ENCODE data around the gene DOCK1.

DOCK1 gene

DNA sequence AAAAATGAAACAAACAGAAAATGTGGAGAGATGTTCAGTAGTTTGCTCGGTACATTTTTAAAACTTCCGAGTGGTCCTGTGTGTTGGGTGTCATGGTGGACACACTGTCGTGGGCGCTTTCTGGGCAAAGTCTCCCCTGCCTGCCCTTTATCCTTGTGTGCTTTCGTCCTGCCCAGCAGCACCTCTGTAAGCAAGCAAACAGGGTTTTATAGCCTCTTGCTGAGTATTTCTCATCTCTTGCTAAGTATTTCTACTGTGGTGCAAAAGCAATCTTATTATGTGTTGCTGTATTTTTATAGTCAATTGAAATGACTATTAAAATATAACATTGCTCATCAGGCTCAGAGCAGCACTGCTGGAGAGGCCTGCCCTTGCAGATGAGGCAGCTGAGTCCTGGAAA lies 48.7 kb downstream of the DOCK1 start:
- Histone ChIP-seq H3K79me2 (ENCODE audit: insufficient read depth, low read length) (no peaks in the 10 kb centered on the region), H3F3A (ENCODE audit: low read depth) (peaks cover 7% of the 10 kb centered on the region; the same call in 1 of the 2 replicates), H4K20me1 (ENCODE audit: insufficient read depth, low read length, poor library complexity, severe bottlenecking) (no peaks in the 10 kb centered on the region), H3K9me3 (ENCODE audit: insufficient read depth, low read depth, low read length) (peaks cover 22% of the 10 kb centered on the region; the same call in 1 of the 2 replicates), H3K4me1 (ENCODE audit: insufficient read depth, low read length, poor library complexity, severe bottlenecking) (no peaks in the 10 kb centered on the region), H3K9me2 (replicated peaks; ENCODE audit: low read depth, low read length) (no peaks in the 10 kb centered on the region), H3K4me3 (ENCODE audit: low read length, poor library complexity, severe bottlenecking) (no peak overlapping the region), H3K36me3 (ENCODE audit: insufficient read depth, low read length) (no peaks in the 10 kb centered on the region), H3K27me3 (ENCODE audit: insufficient read depth, low read length, poor library complexity, severe bottlenecking) (no peaks in the 10 kb centered on the region), H2AFZ (ENCODE audit: low read length) (no peak overlapping the region), H3K9ac (ENCODE audit: low read depth, low read length, poor library complexity, severe bottlenecking) (no peak overlapping the region), H3K4me2 (ENCODE audit: low read depth, low read length, poor library complexity, severe bottlenecking) (no peak overlapping the region)
- TF ChIP-seq, protein P1, sequence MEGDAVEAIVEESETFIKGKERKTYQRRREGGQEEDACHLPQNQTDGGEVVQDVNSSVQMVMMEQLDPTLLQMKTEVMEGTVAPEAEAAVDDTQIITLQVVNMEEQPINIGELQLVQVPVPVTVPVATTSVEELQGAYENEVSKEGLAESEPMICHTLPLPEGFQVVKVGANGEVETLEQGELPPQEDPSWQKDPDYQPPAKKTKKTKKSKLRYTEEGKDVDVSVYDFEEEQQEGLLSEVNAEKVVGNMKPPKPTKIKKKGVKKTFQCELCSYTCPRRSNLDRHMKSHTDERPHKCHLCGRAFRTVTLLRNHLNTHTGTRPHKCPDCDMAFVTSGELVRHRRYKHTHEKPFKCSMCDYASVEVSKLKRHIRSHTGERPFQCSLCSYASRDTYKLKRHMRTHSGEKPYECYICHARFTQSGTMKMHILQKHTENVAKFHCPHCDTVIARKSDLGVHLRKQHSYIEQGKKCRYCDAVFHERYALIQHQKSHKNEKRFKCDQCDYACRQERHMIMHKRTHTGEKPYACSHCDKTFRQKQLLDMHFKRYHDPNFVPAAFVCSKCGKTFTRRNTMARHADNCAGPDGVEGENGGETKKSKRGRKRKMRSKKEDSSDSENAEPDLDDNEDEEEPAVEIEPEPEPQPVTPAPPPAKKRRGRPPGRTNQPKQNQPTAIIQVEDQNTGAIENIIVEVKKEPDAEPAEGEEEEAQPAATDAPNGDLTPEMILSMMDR (conservative IDR thresholded peaks at IDR 0.05; ENCODE audit: low read length) = no peak
- no peak for TF ChIP-seq EZH2phosphoT487 (IDR thresholded peaks at IDR 0.05; ENCODE audit: borderline replicate concordance)

DNA sequence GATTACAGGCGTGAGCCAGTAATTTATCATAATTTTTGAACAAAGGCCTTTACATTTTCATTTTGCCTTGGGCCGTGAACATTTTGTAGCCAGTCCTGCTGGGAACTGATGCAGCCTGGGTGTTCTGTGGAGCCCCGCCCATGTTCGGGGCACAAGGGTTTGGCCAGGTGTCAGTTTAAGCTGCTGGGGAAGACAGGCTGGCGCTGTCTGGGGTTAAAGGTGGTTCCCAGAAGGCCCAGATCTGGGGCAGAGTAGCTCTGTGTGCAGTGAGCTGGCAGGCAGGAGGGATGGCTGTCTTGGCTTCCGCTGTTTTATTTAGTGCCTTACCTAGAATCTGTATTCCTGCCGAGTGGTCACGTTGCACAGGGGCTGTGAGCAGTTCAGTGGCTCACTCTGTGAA lies 50.2 kb downstream of the DOCK1 start:
- Histone ChIP-seq H3K4me3 (ENCODE audit: low read length, poor library complexity, severe bottlenecking) (no peak overlapping the region), H3K9me3 (ENCODE audit: insufficient read depth, low read depth, low read length) (peaks cover 26% of the 10 kb centered on the region; the same call in 1 of the 2 replicates), H2AFZ (ENCODE audit: low read length) (no peak overlapping the region), H4K20me1 (ENCODE audit: insufficient read depth, low read length, poor library complexity, severe bottlenecking) (no peaks in the 10 kb centered on the region), H3K36me3 (ENCODE audit: insufficient read depth, low read length) (no peaks in the 10 kb centered on the region), H3K4me1 (ENCODE audit: insufficient read depth, low read length, poor library complexity, severe bottlenecking) (no peaks in the 10 kb centered on the region), H3K9ac (ENCODE audit: low read depth, low read length, poor library complexity, severe bottlenecking) (no peak overlapping the region), H3F3A (ENCODE audit: low read depth) (peaks cover 7% of the 10 kb centered on the region; the same call in 1 of the 2 replicates), H3K4me2 (ENCODE audit: low read depth, low read length, poor library complexity, severe bottlenecking) (no peak overlapping the region), H3K27me3 (ENCODE audit: insufficient read depth, low read length, poor library complexity, severe bottlenecking) (no peaks in the 10 kb centered on the region), H3K9me2 (replicated peaks; ENCODE audit: low read depth, low read length) (no peaks in the 10 kb centered on the region), H3K79me2 (ENCODE audit: insufficient read depth, low read length) (no peaks in the 10 kb centered on the region)
- TF ChIP-seq EZH2phosphoT487 (IDR thresholded peaks at IDR 0.05; ENCODE audit: borderline replicate concordance) = no peak
- TF ChIP-seq, protein P1 (conservative IDR thresholded peaks at IDR 0.05; ENCODE audit: low read length) = no peak

DNA sequence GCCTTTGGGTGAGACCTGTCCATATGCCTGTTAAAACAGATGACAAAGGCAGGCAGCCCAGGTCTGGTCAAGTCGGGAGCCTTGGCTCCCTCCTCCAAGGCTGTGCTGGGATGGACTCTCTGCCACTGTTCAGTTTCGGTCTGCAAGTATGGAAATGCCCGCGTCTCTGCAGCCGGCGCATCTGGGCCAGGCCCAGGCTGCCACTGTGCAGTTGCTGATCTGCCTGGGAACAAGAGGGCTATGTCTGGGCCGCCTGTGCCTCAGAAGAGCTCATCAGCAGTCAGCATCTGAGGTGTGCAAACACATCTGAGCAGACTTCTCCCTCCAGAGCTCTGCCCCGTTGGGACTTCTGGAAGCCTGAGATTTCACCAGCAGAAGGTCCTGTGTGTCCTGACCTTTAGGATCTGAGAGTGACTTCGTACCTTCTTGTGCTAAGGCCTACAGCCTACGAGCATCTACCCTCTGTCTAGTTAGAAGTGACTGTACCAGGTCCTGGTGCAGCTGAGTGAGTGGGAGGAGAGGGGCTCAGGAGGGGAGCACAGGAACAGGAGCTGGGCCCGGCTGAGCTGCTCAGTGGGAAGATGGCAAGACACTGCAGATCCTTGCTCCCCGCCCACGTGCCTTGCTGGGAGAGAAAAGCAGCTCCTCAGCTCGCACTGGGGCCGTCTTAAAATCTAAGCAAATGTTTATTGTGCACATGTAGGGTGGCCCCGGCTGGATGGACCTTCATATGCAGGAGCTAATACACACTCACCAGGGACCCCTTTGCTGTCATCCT lies 50.9 kb downstream of the DOCK1 start:
- H3K9me2 ChIP-seq (replicated peaks; ENCODE audit: low read depth, low read length) = no peaks in the 10 kb centered on the region
- H3K4me1 ChIP-seq (ENCODE audit: insufficient read depth, low read length, poor library complexity, severe bottlenecking) = no peaks in the 10 kb centered on the region
- H3K4me2 ChIP-seq (ENCODE audit: low read depth, low read length, poor library complexity, severe bottlenecking) = no peak overlapping the region
- H4K20me1 ChIP-seq (ENCODE audit: insufficient read depth, low read length, poor library complexity, severe bottlenecking) = no peaks in the 10 kb centered on the region
- no peak overlapping the region for H3K9ac ChIP-seq (ENCODE audit: low read depth, low read length, poor library complexity, severe bottlenecking)
- peaks cover 26% of the 10 kb centered on the region; the same call in 1 of the 2 replicates for H3K9me3 ChIP-seq (ENCODE audit: insufficient read depth, low read depth, low read length)
- TF ChIP-seq, protein P1 (conservative IDR thresholded peaks at IDR 0.05; ENCODE audit: low read length) = no peak
- no peak for TF ChIP-seq EZH2phosphoT487 (IDR thresholded peaks at IDR 0.05; ENCODE audit: borderline replicate concordance)
- H3F3A ChIP-seq (ENCODE audit: low read depth) = peaks cover 7% of the 10 kb centered on the region; the same call in 1 of the 2 replicates
- no peaks in the 10 kb centered on the region for H3K79me2 ChIP-seq (ENCODE audit: insufficient read depth, low read length)
- no peaks in the 10 kb centered on the region for H3K27me3 ChIP-seq (ENCODE audit: insufficient read depth, low read length, poor library complexity, severe bottlenecking)
- no peaks in the 10 kb centered on the region for H3K36me3 ChIP-seq (ENCODE audit: insufficient read depth, low read length)
- no peak overlapping the region for H3K4me3 ChIP-seq (ENCODE audit: low read length, poor library complexity, severe bottlenecking)
- no peak overlapping the region for H2AFZ ChIP-seq (ENCODE audit: low read length)
